IPS-NIHi7 (cell line): Measurements from ENCODE around the gene MEP1A.
A peak's percentile ranks its signal among the peaks of the same experiment; 100 is the strongest.
"Not testable (repeated sequence)": the region's sequence is repeated elsewhere in the genome, so short reads cannot be mapped to it uniquely, and the experiment has no call there.

Experiments used
- DNase-seq: peaks from one replicate; pipeline ENCODE4 v3.0.0; 2012; ENCODE audit warnings: mixed read lengths; ENCODE audit errors: extremely low spot score

The MEP1A gene

GRCh38 chr6:46834257-46834916, 41.2 kb downstream of the MEP1A start:
- DNase-seq, result not testable (repeated sequence)

DNA sequence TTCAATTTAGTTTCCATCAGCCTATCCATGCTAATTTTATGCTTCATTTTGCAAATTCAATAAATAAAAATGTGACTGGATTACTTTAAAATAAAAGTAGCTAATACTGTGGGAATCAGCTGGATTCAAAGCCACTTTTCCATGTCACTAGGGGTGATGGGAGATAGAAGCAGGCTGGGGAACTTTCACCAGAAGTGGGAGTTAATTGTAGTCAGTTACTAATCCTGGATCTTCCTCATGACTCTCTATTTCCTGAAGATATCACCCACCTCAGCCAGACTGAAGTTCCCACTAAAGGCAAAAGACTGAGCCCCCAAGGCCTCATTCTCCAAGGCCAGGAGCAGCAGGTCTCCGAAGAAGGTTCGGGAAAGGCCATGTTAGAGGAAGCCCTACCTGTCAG, 41.8 kb downstream of the MEP1A start:
- not testable (repeated sequence) for DNase-seq

- no peak for DNase-seq
These were observed 44.8 kb downstream of the MEP1A start for GRCh38 chr6:46838033-46838432.

DNA sequence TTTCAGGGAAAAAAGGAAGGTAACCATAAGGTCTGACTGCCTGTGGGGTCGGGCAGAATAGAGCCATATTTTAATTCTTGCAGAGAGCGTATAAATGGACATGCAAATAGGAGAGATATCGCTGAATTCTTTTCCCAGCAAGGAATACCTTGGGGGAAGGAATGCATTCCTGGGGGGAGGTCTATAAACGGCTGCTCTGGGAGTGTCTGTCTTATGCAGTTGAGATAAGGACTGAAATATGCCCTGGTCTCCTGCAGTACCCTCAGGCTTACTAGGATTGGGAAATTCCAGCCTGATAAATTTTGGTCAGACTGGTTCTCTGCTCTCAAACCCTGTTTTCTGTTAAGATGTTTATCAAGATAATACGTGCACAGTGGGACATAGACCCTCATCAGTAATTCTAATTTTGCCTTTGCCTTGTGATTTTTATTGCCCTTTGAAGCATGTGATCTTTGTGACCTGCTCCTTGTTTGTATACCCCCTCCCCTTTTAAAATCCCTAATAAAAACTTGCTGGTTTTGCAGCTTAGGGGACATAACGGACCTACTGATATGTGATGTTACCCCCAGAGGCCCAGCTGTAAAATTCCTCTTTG, 49.2 kb downstream of the MEP1A start:
- DNase-seq, result not testable (repeated sequence)

DNA sequence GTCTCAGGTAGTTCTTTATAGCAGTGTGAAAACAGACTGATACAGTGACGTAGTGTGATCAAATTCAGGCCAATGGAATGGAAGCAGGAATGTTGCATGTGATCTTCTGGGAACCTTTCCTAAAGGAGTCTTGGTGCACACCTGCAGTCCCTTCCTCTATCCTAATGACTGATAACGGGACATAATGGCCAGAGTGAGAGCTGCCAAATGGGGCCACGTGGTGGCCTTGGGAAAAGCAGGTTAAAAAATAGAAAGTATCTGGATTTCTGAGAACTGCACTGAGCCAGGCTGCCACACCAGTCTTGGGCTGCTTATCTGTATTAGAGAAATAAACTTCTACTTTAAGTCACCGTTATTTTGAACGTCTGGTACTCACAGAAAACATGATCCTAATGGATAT, 51.9 kb downstream of the MEP1A start:
- DNase-seq, result no peak

GRCh38 chr6:46848684-46849360, 55.6 kb downstream of the MEP1A start:
- peak; percentile 87 for DNase-seq

DNA sequence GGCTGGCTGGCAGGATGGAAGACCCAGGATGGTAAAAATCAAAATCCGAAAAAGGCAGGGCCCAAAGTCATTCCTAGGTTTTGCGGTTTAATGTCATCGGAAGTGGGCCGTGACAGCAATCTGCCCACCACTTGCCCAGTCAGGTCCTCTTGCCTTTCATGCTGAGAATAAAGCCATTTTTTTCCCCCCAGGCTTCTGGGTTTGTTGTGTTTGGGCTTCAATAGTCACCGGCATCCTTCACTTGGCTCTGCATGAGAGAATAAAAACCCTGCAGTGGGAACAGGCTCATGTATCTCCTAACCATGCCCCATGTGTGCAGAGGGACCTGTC, 56.1 kb downstream of the MEP1A start:
- no peak for DNase-seq

- DNase-seq, result no peak
These were observed 57.6 kb downstream of the MEP1A start for GRCh38 chr6:46850792-46851191.

- not testable (repeated sequence) for DNase-seq
These were observed 58.4 kb downstream of the MEP1A start for GRCh38 chr6:46851576-46851975.

- not testable (repeated sequence) for DNase-seq
These were observed 62.8 kb downstream of the MEP1A start for GRCh38 chr6:46855966-46856365.

- DNase-seq, result peak; percentile 26
These were observed 69.2 kb downstream of the MEP1A start for GRCh38 chr6:46862381-46862780.

GRCh38 chr6:46863791-46864190, 70.6 kb downstream of the MEP1A start:
- DNase-seq, result no peak

DNA sequence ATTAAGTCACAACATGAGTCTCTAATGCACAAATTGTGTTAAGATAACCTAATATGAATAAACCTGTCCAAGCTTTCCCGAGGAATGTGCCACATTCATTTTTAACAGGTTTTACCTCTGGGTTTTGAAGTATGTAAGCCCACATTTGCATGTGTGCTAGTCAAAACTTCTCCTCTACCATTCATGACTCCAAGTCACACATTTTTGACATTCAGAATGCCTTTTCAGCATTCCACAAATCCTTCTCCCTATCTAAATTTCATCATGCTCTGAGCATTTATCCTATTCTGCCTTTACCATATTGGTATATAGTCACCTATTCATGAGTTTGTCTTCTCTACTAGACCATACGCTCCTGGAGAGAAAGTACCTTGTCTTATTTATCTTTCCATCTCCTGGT, 72.0 kb downstream of the MEP1A start:
- no peak for DNase-seq

- DNase-seq, result no peak
These were observed 74.2 kb downstream of the MEP1A start for GRCh38 chr6:46867411-46867810.

GRCh38 chr6:46876126-46876525, 82.9 kb downstream of the MEP1A start:
- DNase-seq, result peak; percentile 56

DNA sequence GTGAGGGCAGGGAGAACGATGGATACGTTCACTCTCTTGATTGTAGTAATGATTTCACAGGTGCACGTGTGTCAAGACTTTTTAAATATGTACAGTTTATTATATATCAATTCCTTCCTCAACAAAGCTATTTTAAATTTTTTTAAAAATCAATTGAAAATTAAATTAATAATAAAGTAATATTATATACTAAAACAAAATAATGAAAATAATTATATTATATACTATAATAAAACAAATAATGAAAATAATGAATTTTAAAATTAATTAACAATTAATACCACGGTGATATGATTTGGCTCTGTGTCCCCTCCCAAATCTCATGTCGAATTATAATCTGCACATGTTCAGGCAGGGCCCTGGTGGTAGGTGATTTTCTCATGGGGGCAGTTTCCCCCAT, 85.8 kb downstream of the MEP1A start:
- DNase-seq, result no peak

- no peak for DNase-seq
These were observed 89.5 kb downstream of the MEP1A start for GRCh38 chr6:46882645-46883044.

- DNase-seq, result no peak
These were observed 94.8 kb downstream of the MEP1A start for GRCh38 chr6:46888031-46888430.

DNA sequence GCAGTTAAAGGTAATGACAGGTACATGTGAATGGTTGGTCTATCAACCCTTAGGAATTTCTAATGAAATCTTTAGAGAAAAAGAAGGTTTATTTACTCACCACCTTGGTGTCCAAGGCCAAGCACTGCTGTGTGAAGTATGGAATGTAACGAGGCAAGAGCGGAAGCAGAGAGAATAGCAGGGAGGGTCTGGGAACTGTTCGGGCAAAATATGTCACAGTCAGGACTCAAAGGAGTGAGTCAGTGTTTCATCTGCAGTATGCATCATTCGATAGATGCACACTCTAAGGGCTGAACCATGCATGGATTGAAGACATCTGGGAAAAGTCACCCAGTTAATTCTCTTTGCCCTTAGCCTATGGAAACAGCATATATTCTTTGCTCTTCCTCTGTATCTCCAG, 95.4 kb downstream of the MEP1A start:
- no peak for DNase-seq
